HG03135 (cell line): ENCODE data around the gene TRMT5.
A peak's percentile ranks its signal among the peaks of the same experiment; 100 is the strongest.

Experiments used
- ATAC-seq: cut with Tn5 transposase; IDR thresholded peaks from one replicate; pipeline ENCODE4 v1.9.1; 2021; ENCODE audit warnings: mild to moderate bottlenecking, moderate library complexity; ENCODE audit not compliant: unreplicated experiment

Gene TRMT5

GRCh38 chr14:60964904-60965303, 16.0 kb downstream of the TRMT5 start:
- no peak for ATAC-seq

DNA sequence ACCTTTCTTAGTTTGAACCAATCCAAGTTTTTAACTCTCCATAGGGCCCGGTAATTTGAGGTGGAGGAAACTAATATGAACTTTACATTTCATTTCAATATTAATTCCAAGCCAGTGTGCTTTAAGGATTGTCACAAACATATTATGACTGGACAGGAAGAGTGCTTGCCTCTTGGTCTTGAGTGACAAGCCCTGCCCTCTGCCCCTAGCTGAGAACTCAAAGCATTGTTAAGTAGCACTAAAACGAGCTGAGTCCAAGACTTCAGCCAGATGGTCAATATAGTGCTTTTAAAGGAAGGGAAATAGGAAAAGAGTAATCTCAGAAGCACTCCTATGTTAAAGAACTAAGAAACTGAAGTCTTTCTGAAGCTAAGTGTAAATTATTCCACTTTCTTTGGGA, 17.1 kb downstream of the TRMT5 start:
- ATAC-seq = no peak

GRCh38 chr14:60958146-60958545, 22.7 kb downstream of the TRMT5 start:
- ATAC-seq = no peak

DNA sequence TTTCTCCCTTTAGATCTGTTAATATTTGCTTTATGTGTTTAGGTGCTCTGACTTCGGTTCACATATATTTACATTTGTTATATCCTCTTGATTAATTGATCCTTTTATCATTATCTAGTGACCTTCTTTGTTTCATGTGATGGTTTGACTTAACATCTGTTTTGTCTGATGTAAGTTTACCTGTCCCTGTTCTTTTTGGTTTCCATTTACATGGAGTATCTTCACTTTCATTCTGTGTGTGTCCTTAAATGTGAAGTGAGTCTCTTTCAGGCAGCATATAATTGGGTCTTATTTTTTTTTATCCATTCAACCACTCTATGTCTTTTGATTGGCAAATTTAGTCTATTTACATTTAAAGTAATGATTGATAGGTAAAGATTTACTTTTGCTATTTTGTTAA, 24.2 kb downstream of the TRMT5 start:
- no peak for ATAC-seq

DNA sequence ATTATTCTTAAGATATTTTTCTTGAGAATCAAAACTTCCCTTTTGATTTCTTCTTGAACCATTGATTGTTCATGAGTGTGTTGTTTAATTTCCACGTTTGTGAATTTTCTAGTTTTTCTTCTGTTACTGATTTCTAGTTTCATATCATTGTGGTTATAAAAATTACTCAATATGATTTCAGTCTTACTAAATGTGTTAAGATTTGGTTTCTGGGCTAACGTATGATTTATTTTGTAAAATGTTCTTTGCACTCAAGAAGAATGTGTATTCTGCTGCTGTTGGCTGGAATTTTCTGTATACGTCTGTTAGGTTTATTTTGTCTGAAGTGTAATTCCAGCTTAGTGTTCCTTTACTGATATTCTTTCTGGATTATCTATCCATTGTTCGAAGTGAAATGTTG, 24.7 kb downstream of the TRMT5 start:
- no peak for ATAC-seq

DNA sequence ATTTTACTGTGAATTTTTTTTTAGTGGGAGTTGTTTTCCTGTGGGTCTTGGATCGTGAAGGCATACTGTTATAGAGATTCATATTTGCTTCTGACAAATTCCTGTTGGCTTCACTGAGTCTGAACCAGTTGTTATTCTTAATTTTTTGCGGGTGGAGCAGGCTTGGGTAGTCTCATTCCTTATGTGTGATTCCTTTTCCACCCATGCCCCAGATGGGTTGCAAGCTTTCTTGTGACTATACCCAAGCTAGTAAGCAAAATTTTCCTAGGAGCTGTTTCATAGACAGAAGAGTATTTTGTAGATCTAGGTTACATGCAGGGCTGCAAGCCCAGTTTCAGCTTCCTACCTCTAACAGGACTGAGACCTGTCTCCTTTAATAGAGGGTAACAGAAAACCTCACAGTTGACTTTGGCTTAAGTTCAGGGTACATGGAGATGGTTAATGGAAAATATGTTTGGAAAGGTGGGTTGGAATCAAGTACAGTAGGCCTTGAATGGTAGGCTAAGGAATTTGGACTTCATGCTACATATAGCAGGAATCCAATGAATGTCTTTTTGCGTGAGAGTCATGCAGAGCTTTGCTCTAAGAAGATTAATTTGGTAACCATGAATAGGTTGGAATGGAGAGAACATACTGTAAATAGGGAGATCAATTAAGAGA, 29.0 kb downstream of the TRMT5 start:
- ATAC-seq = no peak

DNA sequence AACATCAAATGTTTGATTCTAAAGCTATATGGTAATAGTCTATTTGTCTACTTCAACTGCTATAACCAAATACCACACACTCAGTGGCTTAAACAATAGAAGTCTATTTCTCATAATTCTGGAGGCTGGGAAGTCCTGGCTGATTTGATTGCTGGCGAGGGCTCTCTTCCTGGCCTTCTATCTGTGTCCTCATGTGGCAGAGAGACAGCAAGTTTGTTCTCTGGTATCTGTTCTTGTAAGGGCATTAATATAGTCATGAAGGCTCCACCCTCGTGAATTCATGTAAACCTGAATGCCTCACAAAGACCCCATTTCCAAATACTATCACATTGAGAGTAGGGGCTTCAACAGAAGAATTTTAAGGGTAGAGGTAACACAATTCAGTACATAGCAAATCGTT, 34.1 kb downstream of the TRMT5 start:
- no peak for ATAC-seq

- ATAC-seq = no peak
These were observed 34.9 kb downstream of the TRMT5 start for GRCh38 chr14:60945984-60946383.

DNA sequence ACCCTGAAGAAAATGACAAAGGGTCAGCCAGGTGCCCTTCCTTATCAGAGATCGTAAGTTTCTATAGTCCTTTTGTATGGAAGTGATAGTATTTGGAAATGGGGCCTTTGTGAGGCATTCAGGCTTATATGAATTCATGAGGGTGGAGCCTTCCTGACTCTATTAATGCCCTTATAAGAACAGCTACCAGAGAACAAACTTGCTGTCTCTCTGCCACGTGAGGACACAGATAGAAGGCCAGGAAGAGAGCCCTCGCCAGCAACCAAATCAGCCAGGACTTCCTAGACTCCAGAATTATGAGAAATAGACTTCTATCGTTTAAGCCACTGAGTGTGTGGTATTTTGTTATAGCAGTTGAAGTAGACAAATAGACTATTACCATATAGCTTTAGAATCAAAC, 36.7 kb downstream of the TRMT5 start:
- ATAC-seq = no peak

GRCh38 chr14:60943637-60944032, 37.2 kb downstream of the TRMT5 start:
- no peak for ATAC-seq

DNA sequence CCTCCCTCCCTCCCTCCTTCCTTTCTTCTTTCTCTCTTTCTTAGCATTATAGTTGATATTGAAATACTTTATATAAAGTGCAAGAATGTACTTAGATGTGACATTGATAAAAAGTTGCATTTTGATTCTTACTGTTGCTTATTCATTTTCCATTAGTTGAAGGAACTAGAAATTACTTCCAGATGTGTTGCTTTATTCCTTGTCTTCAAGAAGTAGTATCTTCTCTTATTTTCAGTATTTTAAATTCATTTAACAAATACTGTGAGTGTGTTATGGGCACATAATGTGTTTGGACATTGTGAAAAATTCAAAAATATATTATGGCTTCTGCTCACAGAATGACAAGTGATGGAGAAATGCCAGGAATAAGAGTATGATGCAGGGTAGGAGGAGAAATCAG, 45.6 kb downstream of the TRMT5 start:
- ATAC-seq = no peak

GRCh38 chr14:60933920-60934655, 46.8 kb downstream of the TRMT5 start:
- no peak for ATAC-seq

DNA sequence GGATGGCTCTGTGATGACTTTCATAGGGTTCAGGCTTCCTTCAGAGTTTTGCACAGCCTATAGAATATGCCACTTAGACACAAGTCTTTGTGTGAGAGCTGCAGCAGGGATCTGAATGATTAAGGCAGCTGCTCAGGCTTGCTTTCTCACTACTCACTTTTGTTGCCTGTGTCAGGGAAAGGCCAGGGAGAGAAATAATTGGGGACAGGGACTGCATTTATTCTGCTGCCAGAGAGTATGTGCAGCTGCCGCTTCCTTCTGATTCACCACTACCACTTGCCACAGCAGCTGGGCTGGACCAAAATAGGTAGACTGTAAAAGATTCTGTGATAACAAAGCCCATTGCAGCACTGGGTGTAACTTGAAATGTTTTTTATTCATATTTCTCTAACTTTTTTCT, 49.7 kb downstream of the TRMT5 start:
- no peak for ATAC-seq

DNA sequence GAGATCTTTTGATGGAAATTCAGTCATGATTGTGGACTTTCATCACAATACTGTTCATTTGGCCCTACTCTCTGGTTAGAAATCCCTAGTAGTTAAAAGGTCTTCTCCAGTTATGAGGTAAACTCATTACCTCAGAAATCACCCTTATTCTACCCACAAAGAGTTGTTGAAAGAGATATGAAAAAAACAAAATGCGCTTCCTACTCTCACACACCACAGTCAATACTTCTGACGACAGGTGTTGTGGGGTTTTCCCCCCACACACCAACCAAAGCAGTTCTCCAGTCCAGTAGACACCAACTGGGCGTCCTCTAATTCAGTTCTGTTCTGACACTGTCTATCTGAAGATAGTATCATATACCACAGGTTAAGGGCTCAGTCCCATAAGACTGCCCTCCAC, 54.9 kb downstream of the TRMT5 start:
- ATAC-seq = peak; percentile 94

- no peak for ATAC-seq
These were observed 55.6 kb downstream of the TRMT5 start for GRCh38 chr14:60925286-60925685.

GRCh38 chr14:60922050-60922449, 58.8 kb downstream of the TRMT5 start:
- no peak for ATAC-seq
